ENCODE data around the gene RASL10A. TPM values are rescaled to one million over a fixed set of nuclear protein-coding genes. Genes with fewer than 3 reads are reported as not detected.

The RASL10A gene
- total RNA-seq, 1 experiment from 2014 or later: 0.82 TPM

DNA sequence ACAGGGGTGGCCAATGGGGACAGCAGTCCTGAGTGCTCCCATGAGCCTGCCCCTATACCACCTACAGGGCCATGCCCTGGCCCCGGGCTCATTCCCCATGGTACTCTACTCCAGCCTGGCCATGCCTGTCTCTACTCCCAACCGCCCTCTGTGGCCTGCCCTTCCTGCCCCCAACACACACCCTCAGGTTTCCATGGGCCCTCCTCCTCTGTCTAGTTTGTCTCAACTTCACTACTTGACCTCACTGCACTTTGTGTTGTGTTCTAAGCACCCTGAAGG lies 26.3 kb upstream of the RASL10A start:
- H3K27me3 Mint-ChIP-seq (ENCODE audit: insufficient read depth, unreplicated experiment): no peaks in the 10 kb centered on the region
- no peak overlapping the region for H3K27ac Mint-ChIP-seq (ENCODE audit: low read depth, unreplicated experiment)
- intact Hi-C loops (cut with micrococcal nuclease): no loop called here
- BruUV-seq (replicated peaks): no TSS peak
- CTCF ChIA-PET: no interaction called here
- no peak overlapping the region for H3K4me3 Mint-ChIP-seq (ENCODE audit: unreplicated experiment)
- H3K4me1 Mint-ChIP-seq (ENCODE audit: insufficient read depth, unreplicated experiment): peaks cover 29% of the 10 kb centered on the region
- POLR2A ChIA-PET: no interaction called here
- H3K36me3 Mint-ChIP-seq (ENCODE audit: insufficient read depth, unreplicated experiment): peaks cover 57% of the 10 kb centered on the region
- TF ChIP-seq, protein P1, sequence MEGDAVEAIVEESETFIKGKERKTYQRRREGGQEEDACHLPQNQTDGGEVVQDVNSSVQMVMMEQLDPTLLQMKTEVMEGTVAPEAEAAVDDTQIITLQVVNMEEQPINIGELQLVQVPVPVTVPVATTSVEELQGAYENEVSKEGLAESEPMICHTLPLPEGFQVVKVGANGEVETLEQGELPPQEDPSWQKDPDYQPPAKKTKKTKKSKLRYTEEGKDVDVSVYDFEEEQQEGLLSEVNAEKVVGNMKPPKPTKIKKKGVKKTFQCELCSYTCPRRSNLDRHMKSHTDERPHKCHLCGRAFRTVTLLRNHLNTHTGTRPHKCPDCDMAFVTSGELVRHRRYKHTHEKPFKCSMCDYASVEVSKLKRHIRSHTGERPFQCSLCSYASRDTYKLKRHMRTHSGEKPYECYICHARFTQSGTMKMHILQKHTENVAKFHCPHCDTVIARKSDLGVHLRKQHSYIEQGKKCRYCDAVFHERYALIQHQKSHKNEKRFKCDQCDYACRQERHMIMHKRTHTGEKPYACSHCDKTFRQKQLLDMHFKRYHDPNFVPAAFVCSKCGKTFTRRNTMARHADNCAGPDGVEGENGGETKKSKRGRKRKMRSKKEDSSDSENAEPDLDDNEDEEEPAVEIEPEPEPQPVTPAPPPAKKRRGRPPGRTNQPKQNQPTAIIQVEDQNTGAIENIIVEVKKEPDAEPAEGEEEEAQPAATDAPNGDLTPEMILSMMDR (IDR thresholded peaks at IDR 0.05; ENCODE audit: unreplicated experiment): no peak
- no peaks in the 10 kb centered on the region for H3K9me3 Mint-ChIP-seq (ENCODE audit: unreplicated experiment)
- DNase-seq (ENCODE audit: unreplicated experiment): no peak

DNA sequence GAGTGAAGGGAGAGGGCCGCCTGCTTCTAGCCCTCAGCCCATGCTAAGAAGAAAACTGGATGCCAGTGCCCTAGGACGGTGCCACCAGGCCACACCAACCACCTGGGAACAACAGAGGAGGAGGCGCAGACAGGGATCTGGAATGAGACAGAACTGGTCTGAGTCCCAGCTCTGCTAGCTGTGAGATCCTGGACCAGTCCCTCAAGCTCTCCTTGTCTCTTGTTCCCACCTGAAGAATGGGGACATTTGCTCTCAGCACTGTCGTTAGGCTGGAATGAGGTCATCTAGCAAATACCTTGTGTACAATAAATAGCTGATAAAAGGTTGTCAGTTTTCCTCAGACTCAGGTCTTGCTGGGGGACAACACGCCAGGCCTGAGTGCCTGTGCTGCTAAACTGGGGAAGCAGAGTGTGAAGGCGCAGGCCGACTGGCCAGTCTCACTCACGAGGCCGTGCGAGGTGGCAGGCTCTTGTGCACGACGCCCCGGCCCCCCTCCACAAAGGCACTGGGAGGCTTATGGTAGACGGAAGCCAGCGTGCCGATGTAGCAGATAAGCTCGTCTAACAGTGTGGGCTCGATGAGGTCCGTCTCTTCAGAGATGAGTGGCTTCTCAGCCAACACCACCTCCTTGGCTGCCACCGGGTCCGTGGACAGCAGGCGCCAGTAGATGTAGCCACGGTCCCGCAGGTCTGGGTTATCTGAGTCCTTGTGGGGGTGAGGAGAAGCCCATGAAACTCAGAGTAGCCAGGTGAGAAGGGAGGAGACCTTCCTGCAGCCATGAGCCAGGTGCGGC lies 25.8 kb upstream of the RASL10A start:
- CTCF ChIA-PET: interaction anchor here (0.6 kb wide), 1 partner anchor 748 kb away, joined by 3 read pairs; no protein-coding TSS in a partner anchor
- no TSS peak for BruUV-seq (replicated peaks)

GRCh38 chr22:29340566-29340965 lies 25.1 kb upstream of the RASL10A start:
- Mint-ChIP-seq H3K27ac (ENCODE audit: low read depth, unreplicated experiment) (no peak overlapping the region), H3K27me3 (ENCODE audit: insufficient read depth, unreplicated experiment) (no peaks in the 10 kb centered on the region), H3K36me3 (ENCODE audit: insufficient read depth, unreplicated experiment) (peaks cover 54% of the 10 kb centered on the region), H3K4me3 (ENCODE audit: unreplicated experiment) (no peak overlapping the region), H3K9me3 (ENCODE audit: unreplicated experiment) (no peaks in the 10 kb centered on the region), H3K4me1 (ENCODE audit: insufficient read depth, unreplicated experiment) (peaks cover 29% of the 10 kb centered on the region)
- intact Hi-C loops (cut with micrococcal nuclease): no loop called here
- POLR2A ChIA-PET: interaction anchor here (0.7 kb wide), 1 partner anchor 77 kb away, joined by 3 read pairs; no protein-coding TSS in a partner anchor
- DNase-seq (ENCODE audit: unreplicated experiment): no peak
- no TSS peak for BruUV-seq (replicated peaks)
- TF ChIP-seq, protein P1 (IDR thresholded peaks at IDR 0.05; ENCODE audit: unreplicated experiment): no peak
- CTCF ChIA-PET: interaction anchor here (0.6 kb wide), 1 partner anchor 749 kb away, joined by 3 read pairs; no protein-coding TSS in a partner anchor

More for the DNA sequence above, 25.8 kb upstream of the RASL10A start:
- DNase-seq (ENCODE audit: unreplicated experiment): no peak
- Mint-ChIP-seq H3K27me3 (ENCODE audit: insufficient read depth, unreplicated experiment) (no peaks in the 10 kb centered on the region), H3K36me3 (ENCODE audit: insufficient read depth, unreplicated experiment) (peaks cover 57% of the 10 kb centered on the region), H3K4me3 (ENCODE audit: unreplicated experiment) (no peak overlapping the region), H3K9me3 (ENCODE audit: unreplicated experiment) (no peaks in the 10 kb centered on the region), H3K4me1 (ENCODE audit: insufficient read depth, unreplicated experiment) (peaks cover 29% of the 10 kb centered on the region), H3K27ac (ENCODE audit: low read depth, unreplicated experiment) (no peak overlapping the region)
- intact Hi-C loops (cut with micrococcal nuclease): no loop called here
- TF ChIP-seq, protein P1 (IDR thresholded peaks at IDR 0.05; ENCODE audit: unreplicated experiment): no peak
- POLR2A ChIA-PET: interaction anchor here (0.6 to 0.7 kb wide), 2 partner anchors 77 to 633 kb away, joined by 3 read pairs; no protein-coding TSS in a partner anchor

- Mint-ChIP-seq H3K4me3 (ENCODE audit: unreplicated experiment) (no peak overlapping the region), H3K36me3 (ENCODE audit: insufficient read depth, unreplicated experiment) (peaks cover 48% of the 10 kb centered on the region), H3K27ac (ENCODE audit: low read depth, unreplicated experiment) (no peak overlapping the region), H3K27me3 (ENCODE audit: insufficient read depth, unreplicated experiment) (no peaks in the 10 kb centered on the region), H3K4me1 (ENCODE audit: insufficient read depth, unreplicated experiment) (peaks cover 28% of the 10 kb centered on the region), H3K9me3 (ENCODE audit: unreplicated experiment) (no peaks in the 10 kb centered on the region)
- DNase-seq (ENCODE audit: unreplicated experiment): peak; percentile 61
- CTCF ChIA-PET: no interaction called here
- intact Hi-C loops (cut with micrococcal nuclease): no loop called here
- TF ChIP-seq, protein P1 (IDR thresholded peaks at IDR 0.05; ENCODE audit: unreplicated experiment): no peak
- no TSS peak for BruUV-seq (replicated peaks)
- POLR2A ChIA-PET: interaction anchor here (1.0 kb wide), 1 partner anchor 31 kb away, joined by 4 read pairs; no protein-coding TSS in a partner anchor
These were observed 24.1 kb upstream of the RASL10A start for GRCh38 chr22:29339381-29340235.
